ENCODE results near the gene NLGN1.

Gene NLGN1

GRCh38 chr3:173617490-173617889 lies 219.9 kb downstream of the NLGN1 start:
- H3K9ac ChIP-seq (ENCODE audit: low read depth, low read length), result no peak overlapping the region
- no peaks in the 10 kb centered on the region for H3K27me3 ChIP-seq (ENCODE audit: control insufficient read depth, insufficient read depth, low read length)
- H3K9me3 ChIP-seq (ENCODE audit: control insufficient read depth, insufficient read depth, low read length), result no peaks in the 10 kb centered on the region
- H3K36me3 ChIP-seq (ENCODE audit: control insufficient read depth, insufficient read depth, low read length), result no peaks in the 10 kb centered on the region
- no peaks in the 10 kb centered on the region for H3K4me1 ChIP-seq (ENCODE audit: control insufficient read depth, insufficient read depth, low read length)
- no peak overlapping the region for H3K4me3 ChIP-seq (ENCODE audit: low read depth, low read length)

GRCh38 chr3:173618148-173618547 lies 220.6 kb downstream of the NLGN1 start:
- no peaks in the 10 kb centered on the region for H3K4me1 ChIP-seq (ENCODE audit: control insufficient read depth, insufficient read depth, low read length)
- H3K4me3 ChIP-seq (ENCODE audit: low read depth, low read length), result no peak overlapping the region
- no peaks in the 10 kb centered on the region for H3K36me3 ChIP-seq (ENCODE audit: control insufficient read depth, insufficient read depth, low read length)
- H3K27me3 ChIP-seq (ENCODE audit: control insufficient read depth, insufficient read depth, low read length), result no peaks in the 10 kb centered on the region
- H3K9me3 ChIP-seq (ENCODE audit: control insufficient read depth, insufficient read depth, low read length), result no peaks in the 10 kb centered on the region
- H3K9ac ChIP-seq (ENCODE audit: low read depth, low read length), result no peak overlapping the region

- Histone ChIP-seq H3K4me1 (ENCODE audit: control insufficient read depth, insufficient read depth, low read length) (no peaks in the 10 kb centered on the region), H3K36me3 (ENCODE audit: control insufficient read depth, insufficient read depth, low read length) (no peaks in the 10 kb centered on the region), H3K9me3 (ENCODE audit: control insufficient read depth, insufficient read depth, low read length) (no peaks in the 10 kb centered on the region), H3K27me3 (ENCODE audit: control insufficient read depth, insufficient read depth, low read length) (no peaks in the 10 kb centered on the region), H3K9ac (ENCODE audit: low read depth, low read length) (no peak overlapping the region), H3K4me3 (ENCODE audit: low read depth, low read length) (no peak overlapping the region)
Observed at GRCh38 chr3:173618703-173619102, 221.2 kb downstream of the NLGN1 start.

GRCh38 chr3:173622166-173622565 lies 224.6 kb downstream of the NLGN1 start:
- Histone ChIP-seq H3K9me3 (ENCODE audit: control insufficient read depth, insufficient read depth, low read length) (no peaks in the 10 kb centered on the region), H3K36me3 (ENCODE audit: control insufficient read depth, insufficient read depth, low read length) (no peaks in the 10 kb centered on the region), H3K4me1 (ENCODE audit: control insufficient read depth, insufficient read depth, low read length) (no peaks in the 10 kb centered on the region), H3K9ac (ENCODE audit: low read depth, low read length) (no peak overlapping the region), H3K27me3 (ENCODE audit: control insufficient read depth, insufficient read depth, low read length) (no peaks in the 10 kb centered on the region), H3K4me3 (ENCODE audit: low read depth, low read length) (no peak overlapping the region)

- Histone ChIP-seq H3K27me3 (ENCODE audit: control insufficient read depth, insufficient read depth, low read length) (no peaks in the 10 kb centered on the region), H3K9ac (ENCODE audit: low read depth, low read length) (no peak overlapping the region), H3K9me3 (ENCODE audit: control insufficient read depth, insufficient read depth, low read length) (no peaks in the 10 kb centered on the region), H3K36me3 (ENCODE audit: control insufficient read depth, insufficient read depth, low read length) (no peaks in the 10 kb centered on the region), H3K4me3 (ENCODE audit: low read depth, low read length) (no peak overlapping the region), H3K4me1 (ENCODE audit: control insufficient read depth, insufficient read depth, low read length) (no peaks in the 10 kb centered on the region)
Observed at GRCh38 chr3:173624086-173624485, 226.5 kb downstream of the NLGN1 start.

- no peaks in the 10 kb centered on the region for H3K9me3 ChIP-seq (ENCODE audit: control insufficient read depth, insufficient read depth, low read length)
- H3K27me3 ChIP-seq (ENCODE audit: control insufficient read depth, insufficient read depth, low read length), result no peaks in the 10 kb centered on the region
- H3K4me1 ChIP-seq (ENCODE audit: control insufficient read depth, insufficient read depth, low read length), result peaks cover 3% of the 10 kb centered on the region
Observed at GRCh38 chr3:173630849-173631248, 233.3 kb downstream of the NLGN1 start.

GRCh38 chr3:173632945-173633344 lies 235.4 kb downstream of the NLGN1 start:
- H3K27me3 ChIP-seq (ENCODE audit: control insufficient read depth, insufficient read depth, low read length), result no peaks in the 10 kb centered on the region
- H3K4me1 ChIP-seq (ENCODE audit: control insufficient read depth, insufficient read depth, low read length), result peaks cover 3% of the 10 kb centered on the region
- no peak overlapping the region for H3K9ac ChIP-seq (ENCODE audit: low read depth, low read length)
- H3K4me3 ChIP-seq (ENCODE audit: low read depth, low read length), result no peak overlapping the region
- H3K9me3 ChIP-seq (ENCODE audit: control insufficient read depth, insufficient read depth, low read length), result no peaks in the 10 kb centered on the region
- no peaks in the 10 kb centered on the region for H3K36me3 ChIP-seq (ENCODE audit: control insufficient read depth, insufficient read depth, low read length)

More at GRCh38 chr3:173630849-173631248, 233.3 kb downstream of the NLGN1 start:
- Histone ChIP-seq H3K4me3 (ENCODE audit: low read depth, low read length) (no peak overlapping the region), H3K36me3 (ENCODE audit: control insufficient read depth, insufficient read depth, low read length) (no peaks in the 10 kb centered on the region), H3K9ac (ENCODE audit: low read depth, low read length) (no peak overlapping the region)

- H3K9me3 ChIP-seq (ENCODE audit: control insufficient read depth, insufficient read depth, low read length), result no peaks in the 10 kb centered on the region
- H3K4me1 ChIP-seq (ENCODE audit: control insufficient read depth, insufficient read depth, low read length), result peaks cover 3% of the 10 kb centered on the region
- no peak overlapping the region for H3K4me3 ChIP-seq (ENCODE audit: low read depth, low read length)
- no peak overlapping the region for H3K9ac ChIP-seq (ENCODE audit: low read depth, low read length)
- H3K27me3 ChIP-seq (ENCODE audit: control insufficient read depth, insufficient read depth, low read length), result no peaks in the 10 kb centered on the region
- H3K36me3 ChIP-seq (ENCODE audit: control insufficient read depth, insufficient read depth, low read length), result no peaks in the 10 kb centered on the region
Observed at GRCh38 chr3:173635826-173636225, 238.3 kb downstream of the NLGN1 start.

- Histone ChIP-seq H3K27me3 (ENCODE audit: control insufficient read depth, insufficient read depth, low read length) (no peaks in the 10 kb centered on the region), H3K36me3 (ENCODE audit: control insufficient read depth, insufficient read depth, low read length) (no peaks in the 10 kb centered on the region), H3K4me1 (ENCODE audit: control insufficient read depth, insufficient read depth, low read length) (no peaks in the 10 kb centered on the region), H3K9ac (ENCODE audit: low read depth, low read length) (no peak overlapping the region), H3K9me3 (ENCODE audit: control insufficient read depth, insufficient read depth, low read length) (no peaks in the 10 kb centered on the region), H3K4me3 (ENCODE audit: low read depth, low read length) (no peak overlapping the region)
Observed at GRCh38 chr3:173639098-173639497, 241.6 kb downstream of the NLGN1 start.

GRCh38 chr3:173641696-173642095 lies 244.2 kb downstream of the NLGN1 start:
- no peaks in the 10 kb centered on the region for H3K4me1 ChIP-seq (ENCODE audit: control insufficient read depth, insufficient read depth, low read length)
- H3K36me3 ChIP-seq (ENCODE audit: control insufficient read depth, insufficient read depth, low read length), result no peaks in the 10 kb centered on the region
- no peaks in the 10 kb centered on the region for H3K27me3 ChIP-seq (ENCODE audit: control insufficient read depth, insufficient read depth, low read length)
- no peaks in the 10 kb centered on the region for H3K9me3 ChIP-seq (ENCODE audit: control insufficient read depth, insufficient read depth, low read length)
- H3K9ac ChIP-seq (ENCODE audit: low read depth, low read length), result no peak overlapping the region
- no peak overlapping the region for H3K4me3 ChIP-seq (ENCODE audit: low read depth, low read length)

- Histone ChIP-seq H3K36me3 (ENCODE audit: control insufficient read depth, insufficient read depth, low read length) (no peaks in the 10 kb centered on the region), H3K9me3 (ENCODE audit: control insufficient read depth, insufficient read depth, low read length) (no peaks in the 10 kb centered on the region), H3K9ac (ENCODE audit: low read depth, low read length) (no peak overlapping the region), H3K27me3 (ENCODE audit: control insufficient read depth, insufficient read depth, low read length) (no peaks in the 10 kb centered on the region), H3K4me1 (ENCODE audit: control insufficient read depth, insufficient read depth, low read length) (no peaks in the 10 kb centered on the region), H3K4me3 (ENCODE audit: low read depth, low read length) (no peak overlapping the region)
Observed at GRCh38 chr3:173644086-173645082, 246.8 kb downstream of the NLGN1 start.

GRCh38 chr3:173650596-173650995 lies 253.1 kb downstream of the NLGN1 start:
- H3K4me1 ChIP-seq (ENCODE audit: control insufficient read depth, insufficient read depth, low read length), result no peaks in the 10 kb centered on the region

More at GRCh38 chr3:173650596-173650995, 253.1 kb downstream of the NLGN1 start:
- Histone ChIP-seq H3K9ac (ENCODE audit: low read depth, low read length) (no peak overlapping the region), H3K4me3 (ENCODE audit: low read depth, low read length) (no peak overlapping the region), H3K27me3 (ENCODE audit: control insufficient read depth, insufficient read depth, low read length) (no peaks in the 10 kb centered on the region), H3K9me3 (ENCODE audit: control insufficient read depth, insufficient read depth, low read length) (no peaks in the 10 kb centered on the region), H3K36me3 (ENCODE audit: control insufficient read depth, insufficient read depth, low read length) (no peaks in the 10 kb centered on the region)

Data from iPS-15b (cell line).